Lung microvascular endothelial cell (primary cell): ENCODE results near the gene USP17L29. TPM values are rescaled to one million over a fixed set of nuclear protein-coding genes. Genes with fewer than 3 reads are reported as not detected.
"Not testable (repeated sequence)": the region's sequence is repeated elsewhere in the genome, so short reads cannot be mapped to it uniquely, and the experiment has no call there.

Experiments
- DNase-seq, 2 donors: peaks; one replicate each; pipeline versions ENCODE4 v3.0.0 to v3.0.0-alpha.2; 2010; ENCODE audit warnings: low read depth in 2 of 2
- total RNA-seq: library from RNA; depleted of rRNA; stranded (reverse); fragments of >200 nt; gene quantifications from 2 replicates; pipeline ENCODE4 v1.2.1, GENCODE V29; 2014

Gene USP17L29, protein sequence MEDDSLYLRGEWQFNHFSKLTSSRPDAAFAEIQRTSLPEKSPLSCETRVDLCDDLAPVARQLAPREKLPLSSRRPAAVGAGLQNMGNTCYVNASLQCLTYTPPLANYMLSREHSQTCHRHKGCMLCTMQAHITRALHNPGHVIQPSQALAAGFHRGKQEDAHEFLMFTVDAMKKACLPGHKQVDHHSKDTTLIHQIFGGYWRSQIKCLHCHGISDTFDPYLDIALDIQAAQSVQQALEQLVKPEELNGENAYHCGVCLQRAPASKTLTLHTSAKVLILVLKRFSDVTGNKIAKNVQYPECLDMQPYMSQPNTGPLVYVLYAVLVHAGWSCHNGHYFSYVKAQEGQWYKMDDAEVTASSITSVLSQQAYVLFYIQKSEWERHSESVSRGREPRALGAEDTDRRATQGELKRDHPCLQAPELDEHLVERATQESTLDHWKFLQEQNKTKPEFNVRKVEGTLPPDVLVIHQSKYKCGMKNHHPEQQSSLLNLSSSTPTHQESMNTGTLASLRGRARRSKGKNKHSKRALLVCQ
- not detected in 2 replicates for total RNA-seq

DNA sequence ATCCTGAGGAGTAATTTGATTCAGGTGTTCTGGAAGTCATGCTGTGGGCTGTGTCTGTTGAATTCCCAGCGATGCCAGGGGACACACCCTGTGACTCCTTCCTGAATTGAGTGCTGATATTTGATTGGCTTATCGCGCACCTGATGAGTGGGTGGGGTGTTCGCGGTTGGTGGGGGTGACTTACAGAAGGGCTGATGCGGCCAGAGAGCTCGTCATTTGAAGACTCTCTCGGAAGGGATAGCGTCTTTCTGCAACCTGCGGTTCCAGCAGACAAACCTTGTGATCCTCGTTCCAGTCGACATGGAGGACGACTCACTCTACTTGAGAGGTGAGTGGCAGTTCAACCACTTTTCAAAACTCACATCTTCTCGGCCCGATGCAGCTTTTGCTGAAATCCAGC is at the start of gene USP17L29:
Gene USP17L29 (plus strand): TSS at position 301 of the 400 bp plus-strand sequence. CDS start 0 bp downstream, at position 301.
- DNase-seq: not testable (repeated sequence)

DNA sequence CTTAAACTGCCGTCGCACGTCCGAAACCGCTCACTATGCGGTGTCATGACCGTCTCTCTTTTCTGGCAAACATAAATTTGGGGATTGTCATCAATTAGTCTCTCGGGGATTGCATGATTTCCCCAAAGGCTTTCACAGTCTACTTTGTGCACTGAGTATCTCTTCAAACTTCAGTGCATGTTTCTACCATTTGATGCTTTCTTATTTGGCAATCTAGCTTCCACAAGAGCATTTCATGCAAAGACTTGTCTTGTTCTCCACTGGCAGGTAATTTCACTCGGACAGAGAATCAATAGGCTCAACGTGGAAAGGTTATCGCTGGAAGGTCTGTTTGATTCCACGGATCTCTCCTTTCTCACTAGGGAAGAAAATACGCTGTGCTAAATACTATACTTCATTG is 29.2 kb upstream of the USP17L29 start:
- DNase-seq: not testable (repeated sequence)

DNA sequence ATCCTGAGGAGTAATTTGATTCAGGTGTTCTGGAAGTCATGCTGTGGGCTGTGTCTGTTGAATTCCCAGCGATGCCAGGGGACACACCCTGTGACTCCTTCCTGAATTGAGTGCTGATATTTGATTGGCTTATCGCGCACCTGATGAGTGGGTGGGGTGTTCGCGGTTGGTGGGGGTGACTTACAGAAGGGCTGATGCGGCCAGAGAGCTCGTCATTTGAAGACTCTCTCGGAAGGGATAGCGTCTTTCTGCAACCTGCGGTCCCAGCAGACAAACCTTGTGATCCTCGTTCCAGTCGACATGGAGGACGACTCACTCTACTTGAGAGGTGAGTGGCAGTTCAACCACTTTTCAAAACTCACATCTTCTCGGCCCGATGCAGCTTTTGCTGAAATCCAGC is 28.6 kb upstream of the USP17L29 start, which contains the start of gene USP17L24:
Gene USP17L24 (plus strand): TSS at position 301 of the 400 bp plus-strand sequence. CDS start 0 bp downstream, at position 301.
- not testable (repeated sequence) for DNase-seq

DNA sequence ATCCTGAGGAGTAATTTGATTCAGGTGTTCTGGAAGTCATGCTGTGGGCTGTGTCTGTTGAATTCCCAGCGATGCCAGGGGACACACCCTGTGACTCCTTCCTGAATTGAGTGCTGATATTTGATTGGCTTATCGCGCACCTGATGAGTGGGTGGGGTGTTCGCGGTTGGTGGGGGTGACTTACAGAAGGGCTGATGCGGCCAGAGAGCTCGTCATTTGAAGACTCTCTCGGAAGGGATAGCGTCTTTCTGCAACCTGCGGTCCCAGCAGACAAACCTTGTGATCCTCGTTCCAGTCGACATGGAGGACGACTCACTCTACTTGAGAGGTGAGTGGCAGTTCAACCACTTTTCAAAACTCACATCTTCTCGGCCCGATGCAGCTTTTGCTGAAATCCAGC is 23.8 kb upstream of the USP17L29 start, which contains the start of gene USP17L25:
Gene USP17L25 (plus strand): TSS at position 301 of the 400 bp plus-strand sequence. CDS start 0 bp downstream, at position 301.
- not testable (repeated sequence) for DNase-seq

DNA sequence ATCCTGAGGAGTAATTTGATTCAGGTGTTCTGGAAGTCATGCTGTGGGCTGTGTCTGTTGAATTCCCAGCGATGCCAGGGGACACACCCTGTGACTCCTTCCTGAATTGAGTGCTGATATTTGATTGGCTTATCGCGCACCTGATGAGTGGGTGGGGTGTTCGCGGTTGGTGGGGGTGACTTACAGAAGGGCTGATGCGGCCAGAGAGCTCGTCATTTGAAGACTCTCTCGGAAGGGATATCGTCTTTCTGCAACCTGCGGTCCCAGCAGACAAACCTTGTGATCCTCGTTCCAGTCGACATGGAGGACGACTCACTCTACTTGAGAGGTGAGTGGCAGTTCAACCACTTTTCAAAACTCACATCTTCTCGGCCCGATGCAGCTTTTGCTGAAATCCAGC is 19.1 kb upstream of the USP17L29 start, which contains the start of gene USP17L26:
Gene USP17L26 (plus strand): TSS at position 301 of the 400 bp plus-strand sequence. CDS start 0 bp downstream, at position 301.
- not testable (repeated sequence) for DNase-seq

DNA sequence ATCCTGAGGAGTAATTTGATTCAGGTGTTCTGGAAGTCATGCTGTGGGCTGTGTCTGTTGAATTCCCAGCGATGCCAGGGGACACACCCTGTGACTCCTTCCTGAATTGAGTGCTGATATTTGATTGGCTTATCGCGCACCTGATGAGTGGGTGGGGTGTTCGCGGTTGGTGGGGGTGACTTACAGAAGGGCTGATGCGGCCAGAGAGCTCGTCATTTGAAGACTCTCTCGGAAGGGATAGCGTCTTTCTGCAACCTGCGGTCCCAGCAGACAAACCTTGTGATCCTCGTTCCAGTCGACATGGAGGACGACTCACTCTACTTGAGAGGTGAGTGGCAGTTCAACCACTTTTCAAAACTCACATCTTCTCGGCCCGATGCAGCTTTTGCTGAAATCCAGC is 14.3 kb upstream of the USP17L29 start, which contains the start of gene USP17L5:
Gene USP17L5 (plus strand): TSS at position 301 of the 400 bp plus-strand sequence. CDS start 0 bp downstream, at position 301.
- not testable (repeated sequence) for DNase-seq

DNA sequence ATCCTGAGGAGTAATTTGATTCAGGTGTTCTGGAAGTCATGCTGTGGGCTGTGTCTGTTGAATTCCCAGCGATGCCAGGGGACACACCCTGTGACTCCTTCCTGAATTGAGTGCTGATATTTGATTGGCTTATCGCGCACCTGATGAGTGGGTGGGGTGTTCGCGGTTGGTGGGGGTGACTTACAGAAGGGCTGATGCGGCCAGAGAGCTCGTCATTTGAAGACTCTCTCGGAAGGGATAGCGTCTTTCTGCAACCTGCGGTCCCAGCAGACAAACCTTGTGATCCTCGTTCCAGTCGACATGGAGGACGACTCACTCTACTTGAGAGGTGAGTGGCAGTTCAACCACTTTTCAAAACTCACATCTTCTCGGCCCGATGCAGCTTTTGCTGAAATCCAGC is 9.6 kb upstream of the USP17L29 start, which contains the start of gene USP17L27:
Gene USP17L27 (plus strand): TSS at position 301 of the 400 bp plus-strand sequence. CDS start 0 bp downstream, at position 301.
- DNase-seq: not testable (repeated sequence)

DNA sequence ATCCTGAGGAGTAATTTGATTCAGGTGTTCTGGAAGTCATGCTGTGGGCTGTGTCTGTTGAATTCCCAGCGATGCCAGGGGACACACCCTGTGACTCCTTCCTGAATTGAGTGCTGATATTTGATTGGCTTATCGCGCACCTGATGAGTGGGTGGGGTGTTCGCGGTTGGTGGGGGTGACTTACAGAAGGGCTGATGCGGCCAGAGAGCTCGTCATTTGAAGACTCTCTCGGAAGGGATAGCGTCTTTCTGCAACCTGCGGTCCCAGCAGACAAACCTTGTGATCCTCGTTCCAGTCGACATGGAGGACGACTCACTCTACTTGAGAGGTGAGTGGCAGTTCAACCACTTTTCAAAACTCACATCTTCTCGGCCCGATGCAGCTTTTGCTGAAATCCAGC is 4.8 kb upstream of the USP17L29 start, which contains the start of gene USP17L28:
Gene USP17L28 (plus strand): TSS at position 301 of the 400 bp plus-strand sequence. CDS start 0 bp downstream, at position 301.
- DNase-seq: not testable (repeated sequence)

DNA sequence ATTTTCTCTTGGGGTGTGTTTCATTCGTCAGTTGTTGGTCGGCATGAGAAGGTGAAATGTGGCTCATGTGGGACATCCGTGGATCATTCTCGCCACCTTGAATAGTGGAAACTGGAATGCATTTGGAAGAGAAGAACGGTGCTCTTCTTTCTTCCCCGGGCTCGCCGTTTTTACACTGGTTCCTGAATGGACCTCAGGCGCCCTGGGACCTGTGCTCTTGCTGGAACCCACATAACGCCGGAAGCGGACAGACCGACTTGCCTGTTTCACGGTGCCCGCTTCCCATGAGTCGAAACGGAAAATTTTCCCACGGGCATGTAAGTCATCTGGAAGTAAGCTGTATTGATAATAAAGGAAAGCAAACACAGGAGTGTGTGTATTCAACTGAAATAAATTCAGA is 2.6 kb upstream of the USP17L29 start:
- not testable (repeated sequence) for DNase-seq

DNA sequence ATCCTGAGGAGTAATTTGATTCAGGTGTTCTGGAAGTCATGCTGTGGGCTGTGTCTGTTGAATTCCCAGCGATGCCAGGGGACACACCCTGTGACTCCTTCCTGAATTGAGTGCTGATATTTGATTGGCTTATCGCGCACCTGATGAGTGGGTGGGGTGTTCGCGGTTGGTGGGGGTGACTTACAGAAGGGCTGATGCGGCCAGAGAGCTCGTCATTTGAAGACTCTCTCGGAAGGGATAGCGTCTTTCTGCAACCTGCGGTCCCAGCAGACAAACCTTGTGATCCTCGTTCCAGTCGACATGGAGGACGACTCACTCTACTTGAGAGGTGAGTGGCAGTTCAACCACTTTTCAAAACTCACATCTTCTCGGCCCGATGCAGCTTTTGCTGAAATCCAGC is 9.4 kb downstream of the USP17L29 start, which contains the start of gene USP17L30:
Gene USP17L30 (plus strand): TSS at position 301 of the 400 bp plus-strand sequence. CDS start 0 bp downstream, at position 301.
- not testable (repeated sequence) for DNase-seq

DNA sequence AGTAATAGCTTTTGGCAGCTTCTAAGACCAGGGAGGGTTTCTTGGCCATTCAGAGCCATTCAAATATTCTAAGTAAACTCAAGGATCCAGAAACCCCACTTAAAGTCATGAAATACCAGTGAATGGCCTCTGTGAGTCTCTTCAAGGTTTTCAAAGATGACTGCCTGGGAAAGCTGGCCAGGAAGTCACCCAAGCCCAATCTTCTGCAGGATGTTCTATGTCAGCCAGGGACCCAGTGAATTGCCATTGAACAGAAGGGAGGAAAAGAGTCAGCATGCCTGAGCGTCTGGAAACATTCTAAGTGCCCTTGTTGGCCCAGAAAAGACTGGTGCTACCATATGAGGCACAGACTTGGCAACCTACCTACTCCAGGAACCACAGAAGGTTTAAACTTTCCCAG is 26.4 kb downstream of the USP17L29 start:
- DNase-seq: not testable (repeated sequence)

DNA sequence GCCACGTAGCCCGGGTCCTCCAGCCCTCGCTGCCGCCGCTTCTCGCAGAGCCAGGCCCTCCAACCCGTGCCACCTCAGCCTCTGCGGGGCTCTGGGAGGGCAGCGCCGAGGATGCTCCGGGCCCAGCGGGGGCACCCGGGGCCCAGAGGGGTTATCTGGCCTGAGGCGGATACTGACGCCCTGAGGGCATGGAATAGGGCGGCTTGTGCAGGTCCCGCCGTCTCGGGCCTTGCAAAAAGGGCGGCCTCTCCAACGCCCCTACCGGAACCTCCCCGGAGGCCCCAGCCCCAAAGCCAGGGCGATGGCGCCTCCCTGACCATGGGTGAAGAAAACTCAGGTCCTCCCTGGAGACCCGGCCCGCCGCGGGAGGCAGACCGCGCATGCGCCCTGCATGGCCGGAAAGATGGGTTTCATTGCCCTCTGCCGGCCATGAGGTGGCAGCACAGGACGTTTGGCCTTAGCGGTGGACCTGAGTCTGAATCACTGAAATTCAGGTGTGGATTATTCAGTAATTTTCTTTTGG is 27.6 kb downstream of the USP17L29 start:
- peak in 1 of 2 donors; percentile 0 for DNase-seq

DNA sequence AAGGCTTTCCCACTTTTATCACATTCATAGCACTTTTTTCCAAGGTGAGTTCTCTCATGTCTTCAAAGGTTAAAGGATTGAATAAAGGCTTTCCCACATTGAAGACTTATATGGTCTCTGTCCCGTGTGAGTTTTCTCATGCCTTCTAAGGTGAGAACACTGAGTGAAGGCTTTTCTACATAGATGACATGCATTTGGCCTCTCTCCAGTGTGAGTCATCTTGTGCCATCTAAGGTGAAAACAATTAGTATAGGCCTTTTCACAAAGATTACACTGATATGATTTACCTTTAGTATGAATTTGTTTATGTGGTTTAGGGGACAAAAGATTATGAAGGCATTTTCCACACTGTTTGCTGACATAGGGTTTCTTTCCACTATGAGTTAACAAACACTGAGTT is 30.7 kb downstream of the USP17L29 start:
- no peak for DNase-seq

DNA sequence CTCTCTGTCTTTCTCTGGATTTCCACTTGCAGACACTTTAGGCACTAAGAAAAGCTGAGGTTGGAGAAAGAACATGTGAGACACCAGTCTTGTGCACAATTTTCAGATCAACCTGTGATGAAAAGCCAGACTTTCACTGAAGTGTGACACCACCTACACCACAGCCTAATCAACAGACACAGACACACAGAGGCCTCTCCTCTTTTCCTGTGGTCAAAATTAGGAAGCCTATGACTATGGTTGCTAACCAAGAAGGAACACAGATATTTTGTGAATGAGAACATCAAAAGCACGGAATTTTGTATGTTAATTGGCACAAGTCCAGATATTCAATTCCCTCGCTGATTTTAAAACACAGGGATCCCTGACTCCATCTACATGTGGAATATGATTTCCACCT is 35.6 kb downstream of the USP17L29 start:
- not testable (repeated sequence) for DNase-seq

Other genes starting within 250 kb of the USP17L29 start
- gene FAM90A26, start 183.2 kb upstream of the USP17L29 start, total RNA-seq: not detected in 2 replicates
- gene USP17L10, start 143.0 kb upstream of the USP17L29 start, total RNA-seq: not detected in 2 replicates
- gene USP17L11, start 138.2 kb upstream of the USP17L29 start, total RNA-seq: not detected in 2 replicates
- gene USP17L12, start 133.5 kb upstream of the USP17L29 start, total RNA-seq: not detected in 2 replicates
- not detected in 2 replicates for gene USP17L13, start 128.7 kb upstream of the USP17L29 start, total RNA-seq
- not detected in 2 replicates for gene USP17L15, start 119.3 kb upstream of the USP17L29 start, total RNA-seq
- not detected in 2 replicates for gene USP17L17, start 109.8 kb upstream of the USP17L29 start, total RNA-seq
- not detected in 2 replicates for gene USP17L18, start 105.0 kb upstream of the USP17L29 start, total RNA-seq
- gene USP17L19, start 100.3 kb upstream of the USP17L29 start, total RNA-seq: not detected in 2 replicates
- gene USP17L20, start 95.5 kb upstream of the USP17L29 start, total RNA-seq: not detected in 2 replicates
- gene USP17L21, start 90.8 kb upstream of the USP17L29 start, total RNA-seq: not detected in 2 replicates
- not detected in 2 replicates for gene USP17L22, start 86.0 kb upstream of the USP17L29 start, total RNA-seq
- not detected in 2 replicates for gene USP17L24, start 28.5 kb upstream of the USP17L29 start, total RNA-seq
- gene USP17L25, start 23.7 kb upstream of the USP17L29 start, total RNA-seq: not detected in 2 replicates
- gene USP17L26, start 19.0 kb upstream of the USP17L29 start, total RNA-seq: not detected in 2 replicates
- not detected in 2 replicates for gene USP17L5, start 14.2 kb upstream of the USP17L29 start, total RNA-seq
- not detected in 2 replicates for gene USP17L27, start 9.5 kb upstream of the USP17L29 start, total RNA-seq
- gene USP17L28, start 4.7 kb upstream of the USP17L29 start, total RNA-seq: not detected in 2 replicates
- gene USP17L30, start 9.5 kb downstream of the USP17L29 start, total RNA-seq: not detected in 2 replicates
- not detected in 2 replicates for gene DEFB131A, start 90.8 kb downstream of the USP17L29 start, total RNA-seq